GM19239 (cell line): Measurements from ENCODE around the gene NR4A1.

Experiments used
- DNase-seq: peaks from one replicate; pipeline ENCODE4 v3.0.0; 2011; ENCODE audit warnings: low spot score; ENCODE audit not compliant: insufficient read length
- FAIRE-seq: peaks from 2 replicates; lab custom pipeline; 2011; peaks lifted over from hg19 to GRCh38; lab: Jason Lieb, UNC

The NR4A1 gene

DNA sequence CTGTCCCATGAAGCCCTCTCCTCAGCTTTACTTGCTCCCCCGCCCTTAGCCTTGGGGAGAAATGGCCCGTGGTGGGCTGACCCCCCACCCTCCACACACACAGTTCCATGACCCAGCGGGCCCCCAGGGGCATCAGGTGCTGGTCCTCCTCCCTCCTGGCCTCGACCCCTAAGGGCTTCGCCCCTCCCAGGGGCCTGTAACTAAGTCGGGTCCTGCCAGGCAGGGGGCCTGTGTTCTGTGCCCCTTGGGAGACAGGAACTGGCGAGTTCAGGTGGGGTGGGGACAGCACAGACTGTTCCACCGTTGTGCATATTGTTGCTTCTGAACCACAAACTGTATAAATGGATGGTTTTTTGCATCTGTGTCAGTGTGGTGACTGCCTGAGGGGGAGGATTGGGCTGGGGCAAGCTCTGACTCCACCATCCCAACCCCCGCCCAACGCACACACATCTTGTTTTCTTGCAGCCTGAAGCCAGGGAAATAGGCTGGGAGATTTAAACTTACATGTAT lies 35.7 kb upstream of the NR4A1 start:
- no peak for FAIRE-seq
- DNase-seq = no peak

- no peak for FAIRE-seq
- no peak for DNase-seq
Observed at GRCh38 chr12:52018433-52019112, 32.7 kb upstream of the NR4A1 start.

- DNase-seq (no peak), FAIRE-seq (no peak)
Observed at GRCh38 chr12:52019113-52019770, 32.0 kb upstream of the NR4A1 start.

GRCh38 chr12:52020539-52021336 lies 30.5 kb upstream of the NR4A1 start:
- FAIRE-seq = peak; percentile 88

GRCh38 chr12:52022841-52023181 lies 28.4 kb upstream of the NR4A1 start:
- DNase-seq (no peak), FAIRE-seq (no peak)

More at GRCh38 chr12:52020539-52021336, 30.5 kb upstream of the NR4A1 start:
- DNase-seq = no peak

DNA sequence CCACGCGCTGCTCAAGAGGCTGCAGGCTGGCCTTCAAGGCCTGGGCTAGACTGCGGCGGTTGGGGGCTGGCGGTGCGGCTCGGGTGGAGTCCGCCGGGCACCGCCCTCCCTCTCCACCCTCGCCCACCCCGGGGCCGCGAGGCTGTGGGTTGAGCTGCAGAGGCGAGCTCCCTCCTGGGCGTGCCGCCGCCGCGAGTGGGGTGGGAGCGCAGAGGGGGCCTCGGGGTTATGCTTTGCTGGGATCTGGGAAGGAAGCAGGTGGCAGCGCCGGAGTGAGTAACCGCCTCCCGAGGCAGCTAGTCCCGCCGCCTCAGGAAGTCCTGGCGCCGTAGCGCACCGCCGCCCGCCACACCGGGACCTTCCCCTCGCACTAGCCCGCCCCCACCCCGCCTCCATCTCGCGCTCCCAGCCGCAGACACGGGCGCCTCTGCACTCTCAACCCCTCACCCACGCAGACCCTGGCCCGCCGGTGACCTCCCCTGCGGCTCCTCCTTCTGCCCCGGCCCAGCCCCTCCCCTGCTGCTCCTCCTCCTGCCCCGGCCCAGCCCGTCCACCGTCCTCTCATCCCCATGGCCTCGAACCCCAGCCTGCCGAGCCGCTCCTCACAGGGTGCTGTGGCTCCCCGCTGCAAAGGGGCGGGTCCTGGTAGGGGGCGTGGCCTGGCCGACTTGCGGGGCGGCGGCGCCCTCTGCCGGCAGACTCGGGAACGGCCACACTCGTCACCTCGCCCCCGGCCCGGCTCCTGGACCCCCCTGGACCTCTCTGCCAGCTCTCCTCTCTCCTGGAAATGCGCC lies 27.9 kb upstream of the NR4A1 start:
- FAIRE-seq = peak; percentile 72
- DNase-seq = peak; percentile 91

DNA sequence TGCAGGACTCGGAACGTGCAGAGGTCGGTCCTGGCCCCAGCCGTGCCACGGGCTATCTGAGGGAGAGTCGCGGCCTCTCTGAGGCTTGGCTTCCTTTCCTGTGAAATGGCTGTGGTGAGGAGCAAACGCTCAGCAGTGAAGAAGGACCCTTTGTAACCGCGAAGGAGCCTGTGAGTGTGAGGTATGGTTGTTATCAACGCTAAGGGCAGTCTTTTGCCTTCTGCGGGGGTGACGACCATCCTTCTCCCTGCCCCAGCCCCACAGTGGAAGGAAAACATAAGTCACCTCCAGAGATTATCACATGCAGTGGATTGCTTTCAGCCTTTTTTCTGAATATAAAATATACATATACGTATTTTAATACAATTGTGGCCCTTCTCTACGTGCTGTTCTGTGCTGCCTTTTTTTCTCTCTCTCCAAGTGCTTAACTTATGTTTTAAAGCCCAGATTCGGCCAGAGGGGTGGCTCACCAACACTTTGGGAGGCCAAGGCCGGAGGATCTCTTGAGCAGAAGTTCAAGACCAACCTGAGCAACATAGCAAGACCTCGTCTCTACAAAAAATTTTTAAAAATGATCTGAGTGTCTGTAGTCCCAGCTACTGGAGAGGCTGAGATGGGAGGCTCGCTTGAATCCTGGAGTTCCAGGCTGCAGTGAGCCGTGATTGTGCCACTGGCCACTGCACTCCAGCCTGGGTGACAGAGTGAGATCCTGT lies 27.1 kb upstream of the NR4A1 start:
- no peak for DNase-seq
- FAIRE-seq = peak; percentile 62

DNA sequence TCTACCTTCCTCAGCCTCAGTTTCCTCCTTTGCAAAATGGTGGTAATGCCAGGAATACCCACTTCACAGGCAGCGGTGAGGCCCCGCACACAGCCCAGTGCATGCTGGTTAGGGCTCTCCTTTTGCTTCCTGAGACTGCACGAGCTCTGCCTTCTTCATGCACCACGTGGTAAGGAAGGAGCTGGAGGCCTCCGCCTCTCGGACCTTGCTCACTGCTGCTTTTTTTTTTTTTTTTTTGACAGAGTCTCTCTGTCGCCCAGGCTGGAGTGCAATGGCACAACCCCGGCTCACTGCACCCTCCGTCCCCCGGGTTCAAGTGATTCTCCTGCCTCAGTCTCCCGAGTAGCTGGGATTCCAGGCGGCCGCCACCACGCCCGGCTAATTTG lies 26.4 kb upstream of the NR4A1 start:
- FAIRE-seq (peak; percentile 83), DNase-seq (no peak)

DNA sequence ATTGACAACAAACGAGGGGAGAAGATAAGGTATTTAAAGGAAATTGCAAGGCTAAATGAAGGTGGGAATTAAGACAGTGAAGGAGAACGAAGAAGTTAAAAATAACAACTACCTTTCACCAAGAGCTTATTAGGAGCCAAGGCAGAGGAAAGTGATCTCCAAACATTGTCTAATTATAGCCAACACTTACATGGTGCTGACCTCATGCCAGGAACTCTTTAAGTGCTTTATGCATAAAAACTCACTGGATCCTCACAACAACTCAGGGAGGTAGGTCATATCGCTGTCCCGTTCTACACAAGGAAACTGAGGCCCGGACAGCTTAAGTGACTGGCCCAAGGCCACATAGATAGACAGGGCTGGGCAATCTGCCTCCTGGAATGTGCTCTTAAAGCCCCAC lies 25.0 kb upstream of the NR4A1 start:
- FAIRE-seq (no peak), DNase-seq (no peak)

- DNase-seq = no peak
- no peak for FAIRE-seq
Observed at GRCh38 chr12:52027085-52027843, 24.0 kb upstream of the NR4A1 start.

- no peak for DNase-seq
- FAIRE-seq = no peak
Observed at GRCh38 chr12:52029685-52030084, 21.6 kb upstream of the NR4A1 start.

- peak; percentile 52 for FAIRE-seq
- DNase-seq = no peak
Observed at GRCh38 chr12:52032446-52032803, 18.8 kb upstream of the NR4A1 start.

GRCh38 chr12:52032804-52033445 lies 18.3 kb upstream of the NR4A1 start:
- DNase-seq (peak; percentile 94), FAIRE-seq (peak; percentile 80)

GRCh38 chr12:52033446-52034140 lies 17.6 kb upstream of the NR4A1 start:
- FAIRE-seq = no peak
- DNase-seq = no peak

DNA sequence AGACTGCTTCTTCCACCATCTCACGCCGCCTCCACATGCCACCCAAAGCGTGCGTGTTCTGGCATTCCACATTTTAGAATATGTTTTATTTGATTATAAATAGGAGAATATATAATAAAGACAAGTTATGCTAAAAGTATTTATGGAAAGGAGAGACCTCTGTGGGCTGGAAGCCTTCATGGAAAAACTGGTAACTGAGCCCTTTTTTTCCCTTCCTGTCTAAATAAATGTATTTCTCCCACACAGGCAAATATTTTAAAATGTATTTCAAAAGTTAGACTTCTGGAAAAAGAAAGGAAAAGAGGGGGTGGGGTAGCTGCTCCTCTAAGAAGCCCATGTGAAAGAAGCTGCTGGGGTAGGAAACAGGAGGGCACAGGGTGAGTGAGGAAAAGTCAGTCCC lies 16.1 kb upstream of the NR4A1 start:
- no peak for FAIRE-seq
- DNase-seq = no peak

- FAIRE-seq = no peak
- no peak for DNase-seq
Observed at GRCh38 chr12:52035926-52036325, 15.3 kb upstream of the NR4A1 start.

GRCh38 chr12:52036587-52037171 lies 14.6 kb upstream of the NR4A1 start:
- DNase-seq (peak; percentile 74), FAIRE-seq (peak; percentile 40)
